ENCODE results near the gene PPP1R13B. TPM values are rescaled to one million over a fixed set of nuclear protein-coding genes. Genes with fewer than 3 reads are reported as not detected.

The PPP1R13B gene
- total and polyA plus RNA-seq, 11 donors = 27.5 to 96.2 (median 75.4) TPM

GRCh38 chr14:103707329-103708263, 139.8 kb downstream of the PPP1R13B start:
- DNase-seq = no peak
- Histone ChIP-seq H3K9me3 (no peaks in the 10 kb centered on the region), H3K27me3 (no peaks in the 10 kb centered on the region), H3K27ac (no peak overlapping the region), H3K4me1 (peaks cover 13 to 62% (median 44%) of the 10 kb centered on the region in 12 donors), H3K36me3 (peaks cover 0 to 46% (median 25%) of the 10 kb centered on the region in 9 donors), H3K4me3 (no peak overlapping the region)
- TF ChIP-seq POLR2A (IDR thresholded peaks at IDR 0.05) (no peak), CTCF (IDR thresholded peaks at IDR 0.05) (no peak)
- 79 to 90% (median 85%) methylated on average over 10 to 29 of the region's 29 CpGs for WGBS, 4 donors
- intact Hi-C loops (cut with DNase I) = no loop called here
- no peak for ATAC-seq

GRCh38 chr14:103706551-103707328, 140.6 kb downstream of the PPP1R13B start:
- no peaks in the 10 kb centered on the region for H3K9me3 ChIP-seq
- peak overlapping the region in 2 of 12 donors; percentile 50 to 66 for H3K27ac ChIP-seq
- no peak overlapping the region for H3K4me3 ChIP-seq
- H3K27me3 ChIP-seq = no peaks in the 10 kb centered on the region
- TF ChIP-seq POLR2A (IDR thresholded peaks at IDR 0.05) (no peak), CTCF (IDR thresholded peaks at IDR 0.05) (no peak)
- no peak for ATAC-seq
- DNase-seq = peak in 1 of 5 donors; percentile 52
- H3K4me1 ChIP-seq = peaks cover 4 to 57% (median 36%) of the 10 kb centered on the region in 12 donors
- WGBS, 4 donors = 90 to 98% (median 92%) methylated on average over 21 to 41 of the region's 41 CpGs
- H3K36me3 ChIP-seq = peaks cover 0 to 54% (median 34%) of the 10 kb centered on the region in 9 donors
- intact Hi-C loops (cut with DNase I) = no loop called here

GRCh38 chr14:103705504-103706284, 141.7 kb downstream of the PPP1R13B start:
- WGBS, 4 donors = 58 to 78% (median 69%) methylated on average over 19 to 28 of the region's 28 CpGs
- H3K36me3 ChIP-seq = peaks cover 0 to 64% (median 43%) of the 10 kb centered on the region in 9 donors
- intact Hi-C loops (cut with DNase I) = no loop called here
- H3K27me3 ChIP-seq = no peaks in the 10 kb centered on the region
- H3K4me1 ChIP-seq = peaks cover 0 to 58% (median 30%) of the 10 kb centered on the region in 12 donors
- peak overlapping the region in 3 of 12 donors; percentile 13 to 18 (median 17) for H3K4me3 ChIP-seq
- peak in 3 of 4 donors; percentile 5 to 61 (median 25) for ATAC-seq
- H3K9me3 ChIP-seq = no peaks in the 10 kb centered on the region
- DNase-seq = peak in 1 of 5 donors; percentile 54
- TF ChIP-seq CTCF (IDR thresholded peaks at IDR 0.05) = no peak
- no peak for TF ChIP-seq POLR2A (IDR thresholded peaks at IDR 0.05)
- H3K27ac ChIP-seq = peak overlapping the region in 9 of 12 donors; percentile 9 to 66 (median 52)

Data from heart left ventricle (tissue), 16 donors.